ENCODE results near the gene ZKSCAN1. TPM values are rescaled to one million over a fixed set of nuclear protein-coding genes. Genes with fewer than 3 reads are reported as not detected.

The ZKSCAN1 gene
- total RNA-seq, 1 experiment from 2014 or later: 29.8 TPM

GRCh38 chr7:100065452-100066186 lies 50.2 kb downstream of the ZKSCAN1 start:
- no peak overlapping the region for H4K8ac ChIP-seq (replicated peaks; ENCODE audit: insufficient read length, low read depth, low read length)

More at GRCh38 chr7:100065452-100066186, 50.2 kb downstream of the ZKSCAN1 start:
- no peak overlapping the region for H3K14ac ChIP-seq (ENCODE audit: insufficient read depth, low read length)
- H3K9me3 ChIP-seq (ENCODE audit: control insufficient read depth, low read depth, low read length): peaks cover 10% of the 10 kb centered on the region
- no peak overlapping the region for H3K23ac ChIP-seq (ENCODE audit: insufficient read length, low read depth, low read length)
- H2BK15ac ChIP-seq (ENCODE audit: low read depth, low read length): no peak overlapping the region
- no peak overlapping the region for H2AK5ac ChIP-seq (ENCODE audit: insufficient read length, low read length)
- no peak overlapping the region for H2BK12ac ChIP-seq (ENCODE audit: insufficient read length, low read depth, low read length)
- no peaks in the 10 kb centered on the region for H3K79me2 ChIP-seq (ENCODE audit: insufficient read depth, low read length)
- no peak overlapping the region for H2BK5ac ChIP-seq (ENCODE audit: insufficient read length, low read length)
- no peak for TF ChIP-seq CTCF (conservative IDR thresholded peaks at IDR 0.05)
- no peaks in the 10 kb centered on the region for H3K27me3 ChIP-seq (ENCODE audit: insufficient read depth, low read length)
- no peaks in the 10 kb centered on the region for H3K4me1 Mint-ChIP-seq
- peaks cover 12% of the 10 kb centered on the region in 2 experiments for H3K9me3 Mint-ChIP-seq
- no peak overlapping the region for H4K5ac ChIP-seq (ENCODE audit: insufficient read length, low read depth, low read length)
- H2AFZ ChIP-seq (ENCODE audit: low read length): no peak overlapping the region
- H3K79me1 ChIP-seq (ENCODE audit: insufficient read depth, low read depth, low read length, poor library complexity, severe bottlenecking): no peaks in the 10 kb centered on the region
- no peak overlapping the region for H3K4me3 Mint-ChIP-seq
- H3K23me2 ChIP-seq (ENCODE audit: insufficient read length, low read depth, low read length, poor library complexity, severe bottlenecking): no peaks in the 10 kb centered on the region
- no peak for DNase-seq
- H3K4me2 ChIP-seq (ENCODE audit: insufficient read depth, insufficient read length, low read length): no peak overlapping the region
- H4K91ac ChIP-seq (ENCODE audit: insufficient read length, low read depth, low read length): no peak overlapping the region
- peak overlapping the region in 2 of 3 experiments; percentile 51 to 88; a peak in 2 of 7 replicates for H3K27ac Mint-ChIP-seq
- H3K27ac ChIP-seq (ENCODE audit: insufficient read length, low read depth, low read length): no peak overlapping the region
- H2BK120ac ChIP-seq (ENCODE audit: low read depth, low read length, poor library complexity, severe bottlenecking): no peak overlapping the region
- H3T11ph ChIP-seq (ENCODE audit: low read length): no peak overlapping the region
- H2BK20ac ChIP-seq (ENCODE audit: low read depth, low read length, poor library complexity, severe bottlenecking): no peak overlapping the region
- no peaks in the 10 kb centered on the region; the same call in 1 of the 2 replicates for H3K27me3 Mint-ChIP-seq (ENCODE audit: low read depth)
- WGBS (ENCODE audit: extremely low coverage, insufficient read length, low lambda C conversion rate): no CpG with 5 or more reads among the region's 8 CpGs
- no peak overlapping the region for H3K4ac ChIP-seq (ENCODE audit: low read depth, low read length)
- no peak overlapping the region for H3K56ac ChIP-seq (ENCODE audit: insufficient read length, low read depth, low read length)
- no peaks in the 10 kb centered on the region for H4K20me1 ChIP-seq (ENCODE audit: control insufficient read depth, insufficient read depth, insufficient read length)
- H3K18ac ChIP-seq (ENCODE audit: insufficient read length, low read depth, low read length): no peak overlapping the region
- no peaks in the 10 kb centered on the region for H3K4me1 ChIP-seq (ENCODE audit: insufficient read depth, low read length)
- peaks cover 46 to 86% (median 67%) of the 10 kb centered on the region in 3 experiments for H3K36me3 Mint-ChIP-seq (ENCODE audit: insufficient read depth in 1 of 3, low read depth in 3 of 3)
- H3K9ac ChIP-seq (ENCODE audit: extremely low read depth, insufficient read length, low read length): no peak overlapping the region

Measured in H9 (cell line).